ENCODE measurements around the gene NEMP1. TPM values are rescaled to one million over a fixed set of nuclear protein-coding genes. Genes with fewer than 3 reads are reported as not detected.
"Not testable (repeated sequence)": the region's sequence is repeated elsewhere in the genome, so short reads cannot be mapped to it uniquely, and the experiment has no call there.

The NEMP1 gene
- total RNA-seq, 1 donor from 2014 or later: 6.1 TPM

DNA sequence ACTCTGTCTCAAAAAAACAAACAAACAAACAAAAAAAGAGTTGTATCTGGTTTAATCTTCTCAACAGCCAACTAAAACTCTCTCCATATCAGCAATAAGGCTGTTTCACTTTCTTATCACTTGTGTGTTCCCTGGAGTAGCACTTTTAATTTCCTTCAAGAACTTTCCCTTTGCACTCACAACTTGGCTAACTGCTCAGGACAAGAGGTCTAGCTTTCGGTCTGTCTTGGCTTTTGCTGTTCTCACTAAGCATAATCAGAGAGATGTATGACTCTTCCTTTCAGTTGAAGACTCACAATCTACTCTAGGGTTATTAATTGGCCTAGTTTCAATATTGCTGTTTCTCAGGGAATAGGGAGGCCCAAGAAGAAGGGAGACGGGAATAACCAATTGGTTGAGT lies 12.3 kb downstream of the NEMP1 start:
- TF ChIP-seq, protein P1, sequence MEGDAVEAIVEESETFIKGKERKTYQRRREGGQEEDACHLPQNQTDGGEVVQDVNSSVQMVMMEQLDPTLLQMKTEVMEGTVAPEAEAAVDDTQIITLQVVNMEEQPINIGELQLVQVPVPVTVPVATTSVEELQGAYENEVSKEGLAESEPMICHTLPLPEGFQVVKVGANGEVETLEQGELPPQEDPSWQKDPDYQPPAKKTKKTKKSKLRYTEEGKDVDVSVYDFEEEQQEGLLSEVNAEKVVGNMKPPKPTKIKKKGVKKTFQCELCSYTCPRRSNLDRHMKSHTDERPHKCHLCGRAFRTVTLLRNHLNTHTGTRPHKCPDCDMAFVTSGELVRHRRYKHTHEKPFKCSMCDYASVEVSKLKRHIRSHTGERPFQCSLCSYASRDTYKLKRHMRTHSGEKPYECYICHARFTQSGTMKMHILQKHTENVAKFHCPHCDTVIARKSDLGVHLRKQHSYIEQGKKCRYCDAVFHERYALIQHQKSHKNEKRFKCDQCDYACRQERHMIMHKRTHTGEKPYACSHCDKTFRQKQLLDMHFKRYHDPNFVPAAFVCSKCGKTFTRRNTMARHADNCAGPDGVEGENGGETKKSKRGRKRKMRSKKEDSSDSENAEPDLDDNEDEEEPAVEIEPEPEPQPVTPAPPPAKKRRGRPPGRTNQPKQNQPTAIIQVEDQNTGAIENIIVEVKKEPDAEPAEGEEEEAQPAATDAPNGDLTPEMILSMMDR (IDR thresholded peaks at IDR 0.05; ENCODE audit: insufficient read depth, low read length, poor library complexity, severe bottlenecking): no peak
- Histone ChIP-seq H3K27me3 (ENCODE audit: control insufficient read depth, insufficient read depth, low read length) (no peaks in the 10 kb centered on the region), H3K4me3 (ENCODE audit: low read depth, low read length) (no peak overlapping the region), H3K36me3 (ENCODE audit: control insufficient read depth, insufficient read depth, low read length) (no peaks in the 10 kb centered on the region)
- DNase-seq (ENCODE audit: low read depth): no peak

GRCh38 chr12:57063991-57064685 lies 14.5 kb downstream of the NEMP1 start:
- no peak overlapping the region for H3K4me3 ChIP-seq (ENCODE audit: low read depth, low read length)
- no peak for DNase-seq (ENCODE audit: low read depth)
- H3K36me3 ChIP-seq (ENCODE audit: control insufficient read depth, insufficient read depth, low read length): no peaks in the 10 kb centered on the region
- TF ChIP-seq, protein P1 (IDR thresholded peaks at IDR 0.05; ENCODE audit: insufficient read depth, low read length, poor library complexity, severe bottlenecking): no peak
- H3K27me3 ChIP-seq (ENCODE audit: control insufficient read depth, insufficient read depth, low read length): no peaks in the 10 kb centered on the region

- H3K4me3 ChIP-seq (ENCODE audit: low read depth, low read length): no peak overlapping the region
- no peak for DNase-seq (ENCODE audit: low read depth)
- peaks cover 2% of the 10 kb centered on the region for H3K36me3 ChIP-seq (ENCODE audit: control insufficient read depth, insufficient read depth, low read length)
- H3K27me3 ChIP-seq (ENCODE audit: control insufficient read depth, insufficient read depth, low read length): no peaks in the 10 kb centered on the region
- TF ChIP-seq, protein P1 (IDR thresholded peaks at IDR 0.05; ENCODE audit: insufficient read depth, low read length, poor library complexity, severe bottlenecking): no peak
Measured at GRCh38 chr12:57058454-57058853, 20.1 kb downstream of the NEMP1 start.

DNA sequence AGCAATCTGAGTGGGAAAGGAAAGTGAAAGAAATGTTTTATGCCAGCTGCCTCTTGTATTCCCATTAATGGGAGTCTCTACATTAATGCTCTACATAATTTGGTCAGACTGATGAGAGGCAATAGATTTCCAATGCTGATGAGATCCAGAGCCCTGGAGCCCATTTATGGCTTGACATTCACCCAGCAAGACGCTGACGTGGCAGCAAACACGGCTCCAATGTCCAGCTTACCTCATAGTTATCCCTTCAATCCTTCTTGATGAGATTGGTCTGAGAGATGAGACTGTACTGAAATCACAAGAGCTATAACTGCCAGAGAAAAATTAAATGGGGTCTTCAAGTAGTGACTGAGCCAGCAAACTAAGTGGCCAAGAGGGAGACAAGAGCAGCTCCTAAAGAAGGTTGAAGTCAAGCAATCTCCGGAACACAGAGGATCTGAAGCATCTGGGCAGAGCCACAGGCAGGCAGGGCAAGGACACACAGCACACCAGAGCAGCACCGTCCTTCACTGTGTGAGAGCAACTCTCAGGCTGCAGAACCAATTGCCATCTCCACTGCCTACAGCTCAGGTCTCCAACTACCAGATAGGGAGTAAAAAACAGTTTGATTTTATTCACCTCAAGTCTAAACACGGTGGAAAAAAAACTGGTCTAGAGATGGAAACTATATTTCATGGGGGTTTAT lies 21.4 kb downstream of the NEMP1 start:
- TF ChIP-seq, protein P1 (IDR thresholded peaks at IDR 0.05; ENCODE audit: insufficient read depth, low read length, poor library complexity, severe bottlenecking): no peak
- H3K27me3 ChIP-seq (ENCODE audit: control insufficient read depth, insufficient read depth, low read length): no peaks in the 10 kb centered on the region
- no peak for DNase-seq (ENCODE audit: low read depth)
- H3K4me3 ChIP-seq (ENCODE audit: low read depth, low read length): no peak overlapping the region
- H3K36me3 ChIP-seq (ENCODE audit: control insufficient read depth, insufficient read depth, low read length): peaks cover 2% of the 10 kb centered on the region

DNA sequence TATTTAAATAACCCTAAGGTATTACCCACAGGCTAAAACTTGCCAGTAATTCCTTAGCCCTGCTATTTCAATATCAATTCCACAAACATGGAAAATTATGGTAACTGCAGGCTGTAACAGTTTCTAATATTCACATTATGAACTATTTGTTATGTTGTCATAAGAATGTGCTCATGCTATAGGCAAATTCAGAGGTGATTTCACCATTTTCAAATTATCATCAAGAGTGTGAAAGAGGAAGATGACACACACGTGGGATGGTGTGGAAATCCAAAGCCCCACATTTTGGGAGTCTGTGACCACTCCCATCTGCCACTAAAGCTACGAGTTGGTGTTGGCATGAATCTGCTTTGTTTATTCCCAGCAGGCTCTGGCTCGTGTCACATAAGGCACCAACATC lies 22.8 kb downstream of the NEMP1 start:
- DNase-seq (ENCODE audit: low read depth): no peak
- TF ChIP-seq, protein P1 (IDR thresholded peaks at IDR 0.05; ENCODE audit: insufficient read depth, low read length, poor library complexity, severe bottlenecking): no peak
- H3K36me3 ChIP-seq (ENCODE audit: control insufficient read depth, insufficient read depth, low read length): peaks cover 2% of the 10 kb centered on the region
- no peak overlapping the region for H3K4me3 ChIP-seq (ENCODE audit: low read depth, low read length)
- peaks cover 2% of the 10 kb centered on the region for H3K27me3 ChIP-seq (ENCODE audit: control insufficient read depth, insufficient read depth, low read length)

DNA sequence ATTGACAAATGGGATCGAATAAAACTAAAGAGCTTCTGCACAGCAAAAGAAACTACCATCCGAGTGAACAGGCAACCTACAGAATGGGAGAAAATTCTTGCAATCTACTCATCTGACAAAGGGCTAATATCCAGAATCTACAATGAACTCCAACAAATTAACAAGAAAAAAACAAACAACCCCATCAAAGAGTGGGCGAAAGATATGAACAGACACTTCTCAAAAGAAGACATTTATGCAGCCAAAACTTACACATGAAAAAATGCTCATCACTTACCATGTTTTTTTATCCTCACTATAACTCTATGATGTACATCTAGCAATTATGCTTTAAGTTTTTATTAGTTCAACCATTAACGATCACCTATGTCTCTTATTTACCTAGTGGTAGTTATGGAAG lies 24.7 kb downstream of the NEMP1 start:
- not testable (repeated sequence) for H3K4me3 ChIP-seq (ENCODE audit: low read depth, low read length); DNase-seq (ENCODE audit: low read depth); H3K27me3 ChIP-seq (ENCODE audit: control insufficient read depth, insufficient read depth, low read length); H3K36me3 ChIP-seq (ENCODE audit: control insufficient read depth, insufficient read depth, low read length)

DNA sequence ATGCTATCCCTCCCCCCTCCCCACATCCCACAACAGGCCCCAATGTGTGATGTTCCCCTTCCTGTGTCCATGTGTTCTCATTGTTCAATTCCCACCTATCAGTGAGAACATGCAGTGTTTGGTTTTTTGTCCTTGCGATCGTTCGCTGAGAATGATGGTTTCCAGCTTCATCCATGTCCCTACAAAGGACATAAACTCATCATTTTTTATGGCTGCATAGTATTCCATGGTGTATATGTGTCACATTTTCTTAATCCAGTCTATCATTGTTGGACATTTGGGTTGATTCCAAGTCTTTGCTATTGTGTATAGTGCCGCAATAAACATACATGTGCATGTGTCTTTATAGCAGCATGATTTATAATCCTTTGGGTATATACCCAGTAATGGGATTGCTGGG lies 25.4 kb downstream of the NEMP1 start:
- DNase-seq (ENCODE audit: low read depth); H3K4me3 ChIP-seq (ENCODE audit: low read depth, low read length); H3K27me3 ChIP-seq (ENCODE audit: control insufficient read depth, insufficient read depth, low read length); H3K36me3 ChIP-seq (ENCODE audit: control insufficient read depth, insufficient read depth, low read length): not testable (repeated sequence)
